ENCODE data around the gene INPP4A.

- TF ChIP-seq CTCF (IDR thresholded peaks at IDR 0.05; ENCODE audit: insufficient read depth, low read length) (no peak), POLR2AphosphoS5 (IDR thresholded peaks at IDR 0.05; ENCODE audit: low read depth) (no peak), REST (IDR thresholded peaks at IDR 0.05; ENCODE audit: insufficient replicate concordance, low read depth) (no peak)
Measured at GRCh38 chr2:98571796-98572195, 127.1 kb downstream of the INPP4A start.

Data from HL-60 (cell line).